OCI-LY7 (cell line): ENCODE data around the gene RNF25. TPM values are rescaled to one million over a fixed set of nuclear protein-coding genes. Genes with fewer than 3 reads are reported as not detected.
A peak's percentile ranks its signal among the peaks of the same experiment; 100 is the strongest.

ENCODE experiments used
- BruUV-seq: library from RNA; stranded (reverse); fragments of 400-500 nt; replicated peaks from 2 replicates; lab custom pipeline; 2021; lab: Mats Ljungman, UMichigan
- CTCF ChIA-PET: fragments of 300-600 bp; sonication (Branson Sonifier 250); formaldehyde crosslinking; loops from one replicate; lab custom pipeline; 2022; ENCODE audit warnings: antibody characterized with exemption; ENCODE audit not compliant: unreplicated experiment; lab: Charles Lee
- POLR2A ChIA-PET: fragments of 300-600 bp; sonication (Branson Sonifier 250); formaldehyde crosslinking; loops from one replicate; lab custom pipeline; 2022; ENCODE audit warnings: antibody characterized with exemption; lab: Charles Lee
- DNase-seq: peaks from one replicate; pipeline ENCODE4 v3.0.0-alpha.2; 2015; ENCODE audit warnings: low spot score
- H2AFZ ChIP-seq: fragments of 200-600 bp; sonication (generic), shearing (Covaris generic); 2 replicates; pipeline ENCODE4 v1.6.1; 2014; ENCODE audit warnings: mild to moderate bottlenecking, antibody characterized with exemption, low read length, moderate library complexity
- H3K27ac ChIP-seq: fragments of 200-600 bp; sonication (generic); 2 replicates; pipeline ENCODE4 v1.5.1; 2014; ENCODE audit warnings: mixed run types, low read depth, mild to moderate bottlenecking, moderate library complexity, low read length, inconsistent platforms; ENCODE audit not compliant: poor library complexity, severe bottlenecking
- H3K36me3 ChIP-seq: fragments of 200-600 bp; sonication (generic); 2 replicates; pipeline ENCODE4 v1.6.1; 2014; ENCODE audit warnings: mild to moderate bottlenecking, antibody characterized with exemption, low read length, moderate library complexity, mixed read lengths; ENCODE audit not compliant: insufficient read depth
- H3K4me1 ChIP-seq: fragments of 200-600 bp; sonication (generic); 2 replicates; pipeline ENCODE4 v1.5.1; 2014; ENCODE audit warnings: mild to moderate bottlenecking, low read length; ENCODE audit not compliant: insufficient read depth, poor library complexity, severe bottlenecking
- H3K4me2 ChIP-seq: fragments of 200-600 bp; sonication (generic); 2 replicates; pipeline ENCODE4 v1.6.1; 2014; ENCODE audit warnings: mild to moderate bottlenecking, low read length
- H3K4me3 ChIP-seq: fragments of 200-600 bp; sonication (generic); 2 replicates; pipeline ENCODE4 v1.5.1; 2014; ENCODE audit warnings: mild to moderate bottlenecking, low read depth, low read length; ENCODE audit not compliant: poor library complexity, severe bottlenecking
- H3K79me2 ChIP-seq: fragments of 200-600 bp; sonication (generic); 2 replicates; pipeline ENCODE4 v1.6.1; 2016; ENCODE audit warnings: low read depth, mild to moderate bottlenecking, low read length, moderate library complexity, mixed read lengths; ENCODE audit not compliant: insufficient read depth
- H3K9me2 ChIP-seq: fragments of 200-600 bp; sonication (generic); 2 replicates; pipeline ENCODE4 v1.6.1; 2016; ENCODE audit warnings: mild to moderate bottlenecking, low read length, mixed read lengths; ENCODE audit not compliant: insufficient read depth
- H3K9me3 ChIP-seq: fragments of 200-600 bp; sonication (generic); 2 replicates; pipeline ENCODE4 v1.6.1; 2014; ENCODE audit warnings: mild to moderate bottlenecking, mixed run types, low read length, mixed read lengths
- H4K20me1 ChIP-seq: fragments of 200-600 bp; sonication (generic); 2 replicates; pipeline ENCODE4 v1.6.1; 2014; ENCODE audit warnings: mild to moderate bottlenecking, antibody characterized with exemption, low read length, moderate library complexity, mixed read lengths; ENCODE audit not compliant: insufficient read depth
- EZH2phosphoT487 ChIP-seq: fragments of 200-600 bp; sonication (generic); IDR thresholded peaks from 2 replicates; pipeline ENCODE4 v1.6.1; 2018; ENCODE audit warnings: low read depth, borderline replicate concordance, mild to moderate bottlenecking, mixed run types, antibody characterized with exemption, low read length, moderate library complexity, mixed read lengths
- intact Hi-C: fragments of 100-400 bp; cut with micrococcal nuclease; formaldehyde crosslinking; loops from one replicate; pipeline ENCODE4 v1.10.0; 2022; ENCODE audit not compliant: unreplicated experiment
- total RNA-seq, 2 experiments: library from RNA; depleted of rRNA in 1 of 2; stranded (reverse); fragments of >200 nt in 1 of 2; shearing (Covaris generic) in 1 of 2; gene quantifications; 2 replicates each; pipeline ENCODE4 v1.2.3, GENCODE V29; 2014 to 2022
- TF ChIP-seq, protein P1 (sequence below): fragments of 200-600 bp; sonication (generic); conservative IDR thresholded peaks from 2 replicates; pipeline ENCODE4 v1.5.1; 2014; ENCODE audit warnings: mild to moderate bottlenecking, antibody characterized with exemption, low read length, moderate library complexity, mixed read lengths

The RNF25 gene
- total RNA-seq, 2 experiments from 2014 or later, result 24.0 to 25.8 TPM

DNA sequence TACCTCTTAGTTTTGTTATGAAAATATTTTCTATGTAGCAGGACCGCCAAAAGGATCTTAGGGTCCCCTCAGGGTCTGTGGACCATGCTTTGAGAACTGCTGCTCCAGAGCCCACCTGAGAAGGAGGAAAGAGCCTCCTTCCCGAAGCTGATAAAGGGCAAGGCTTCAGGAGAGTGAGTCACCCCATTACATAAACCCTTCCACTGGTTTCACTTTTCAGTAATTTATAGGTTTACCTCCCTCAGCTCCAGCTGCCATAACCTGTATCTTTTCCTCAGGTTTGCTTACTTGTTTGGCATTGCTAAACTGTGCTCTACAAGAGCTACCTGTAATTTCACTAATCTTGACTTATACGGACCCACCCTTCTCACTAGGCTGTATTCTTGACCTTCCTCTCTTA lies 45.5 kb upstream of the RNF25 start:
- H3K9me2 ChIP-seq, result no peaks in the 10 kb centered on the region
- H3K27ac ChIP-seq, result no peak overlapping the region
- intact Hi-C loops, result no loop called here
- 0 out of 2 replicates have a peak, but pooled peaks cover 5% of the 10 kb centered on the region for H4K20me1 ChIP-seq
- ChIA-PET CTCF (no interaction called here), POLR2A (interaction anchor here (0.5 to 0.9 kb wide), 2 partner anchors 13 to 340 kb away, joined by 3 to 4 read pairs; no protein-coding TSS in a partner anchor)
- H3K4me2 ChIP-seq, result no peak overlapping the region
- H3K4me1 ChIP-seq, result peaks cover 18% of the 10 kb centered on the region
- H3K4me3 ChIP-seq, result no peak overlapping the region
- H3K79me2 ChIP-seq, result peaks cover 61% of the 10 kb centered on the region
- BruUV-seq, result no TSS peak
- H3K36me3 ChIP-seq, result peaks cover 67% of the 10 kb centered on the region
- H3K9me3 ChIP-seq, result no peaks in the 10 kb centered on the region
- TF ChIP-seq, protein P1, sequence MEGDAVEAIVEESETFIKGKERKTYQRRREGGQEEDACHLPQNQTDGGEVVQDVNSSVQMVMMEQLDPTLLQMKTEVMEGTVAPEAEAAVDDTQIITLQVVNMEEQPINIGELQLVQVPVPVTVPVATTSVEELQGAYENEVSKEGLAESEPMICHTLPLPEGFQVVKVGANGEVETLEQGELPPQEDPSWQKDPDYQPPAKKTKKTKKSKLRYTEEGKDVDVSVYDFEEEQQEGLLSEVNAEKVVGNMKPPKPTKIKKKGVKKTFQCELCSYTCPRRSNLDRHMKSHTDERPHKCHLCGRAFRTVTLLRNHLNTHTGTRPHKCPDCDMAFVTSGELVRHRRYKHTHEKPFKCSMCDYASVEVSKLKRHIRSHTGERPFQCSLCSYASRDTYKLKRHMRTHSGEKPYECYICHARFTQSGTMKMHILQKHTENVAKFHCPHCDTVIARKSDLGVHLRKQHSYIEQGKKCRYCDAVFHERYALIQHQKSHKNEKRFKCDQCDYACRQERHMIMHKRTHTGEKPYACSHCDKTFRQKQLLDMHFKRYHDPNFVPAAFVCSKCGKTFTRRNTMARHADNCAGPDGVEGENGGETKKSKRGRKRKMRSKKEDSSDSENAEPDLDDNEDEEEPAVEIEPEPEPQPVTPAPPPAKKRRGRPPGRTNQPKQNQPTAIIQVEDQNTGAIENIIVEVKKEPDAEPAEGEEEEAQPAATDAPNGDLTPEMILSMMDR, result no peak
- TF ChIP-seq EZH2phosphoT487, result no peak
- no peak overlapping the region for H2AFZ ChIP-seq
- no peak for DNase-seq

DNA sequence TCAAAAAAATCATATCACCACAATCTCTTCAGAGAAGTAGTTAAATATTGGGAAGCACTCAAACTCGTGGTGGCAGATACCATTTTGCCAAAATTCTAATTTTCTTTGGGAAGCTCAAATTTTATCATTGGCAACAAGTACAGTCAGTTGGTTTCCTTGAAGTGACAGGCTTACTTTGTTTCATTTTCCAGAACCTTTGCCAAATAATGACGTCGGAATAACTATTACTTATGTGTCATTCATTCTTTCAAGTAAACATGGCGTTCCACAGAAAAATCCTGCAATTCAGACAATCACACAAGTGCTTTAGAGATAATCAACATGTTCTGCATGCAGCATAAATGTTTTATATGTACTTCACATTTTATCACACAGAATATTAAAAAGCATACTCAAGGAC lies 44.3 kb upstream of the RNF25 start:
- no TSS peak for BruUV-seq
- Histone ChIP-seq H3K9me3 (no peaks in the 10 kb centered on the region), H3K27ac (no peak overlapping the region), H3K4me2 (no peak overlapping the region), H4K20me1 (0 out of 2 replicates have a peak, but pooled peaks cover 5% of the 10 kb centered on the region), H3K4me1 (peaks cover 25% of the 10 kb centered on the region), H3K4me3 (no peak overlapping the region), H3K9me2 (no peaks in the 10 kb centered on the region), H3K79me2 (peaks cover 61% of the 10 kb centered on the region), H3K36me3 (peaks cover 67% of the 10 kb centered on the region), H2AFZ (no peak overlapping the region)
- no peak for DNase-seq
- TF ChIP-seq EZH2phosphoT487, result no peak
- TF ChIP-seq, protein P1, result no peak
- intact Hi-C loops, result no loop called here
- ChIA-PET CTCF (no interaction called here), POLR2A (no interaction called here)

DNA sequence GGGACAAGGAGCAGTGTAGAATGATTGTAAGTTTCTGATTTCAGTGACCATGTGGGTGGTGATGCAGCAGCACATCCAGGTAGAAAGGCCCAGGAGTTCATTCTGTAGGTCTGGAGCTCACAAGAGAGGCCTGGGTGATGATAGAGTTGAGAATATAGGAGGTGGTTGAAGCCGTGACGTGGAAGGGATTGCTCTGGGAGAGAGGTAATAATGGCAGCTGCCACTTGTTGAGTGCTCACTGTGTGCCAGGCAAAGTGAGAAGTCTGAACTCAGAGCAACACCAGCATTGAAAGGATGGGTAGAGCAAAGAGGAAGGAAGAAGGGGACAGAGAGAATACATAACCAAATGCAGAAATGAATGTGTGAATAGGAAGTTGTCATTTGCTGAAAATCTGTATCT lies 42.1 kb upstream of the RNF25 start:
- ChIA-PET CTCF (no interaction called here), POLR2A (interaction anchor here (0.5 to 1.1 kb wide), 4 partner anchors 55 to 251 kb away, joined by 3 to 5 read pairs (median 3); no protein-coding TSS in a partner anchor)
- intact Hi-C loops, result loop anchor here (5.0 kb wide), 1 partner anchor 57 kb away; the partner anchor contains the start of genes BCS1L and ZNF142

More for the DNA sequence above, 42.1 kb upstream of the RNF25 start:
- no peaks in the 10 kb centered on the region for H3K9me2 ChIP-seq
- no peak for TF ChIP-seq EZH2phosphoT487
- TF ChIP-seq, protein P1, result no peak
- H3K4me1 ChIP-seq, result peaks cover 25% of the 10 kb centered on the region
- 0 out of 2 replicates have a peak, but pooled peaks cover 5% of the 10 kb centered on the region for H4K20me1 ChIP-seq
- peaks cover 55% of the 10 kb centered on the region for H3K79me2 ChIP-seq
- H2AFZ ChIP-seq, result no peak overlapping the region
- no peak overlapping the region for H3K4me3 ChIP-seq
- H3K27ac ChIP-seq, result no peak overlapping the region
- H3K4me2 ChIP-seq, result peak overlapping the region; percentile 23
- DNase-seq, result no peak
- no TSS peak for BruUV-seq
- H3K36me3 ChIP-seq, result peaks cover 54% of the 10 kb centered on the region
- H3K9me3 ChIP-seq, result no peaks in the 10 kb centered on the region
